Stimulated activated naive CD4-positive, alpha-beta T cell treated with Interleukin-2 at 50 U/mL for 16 hours (primary cell): ENCODE measurements around the gene SPRR2E.
"Not testable (repeated sequence)": the region's sequence is repeated elsewhere in the genome, so short reads cannot be mapped to it uniquely, and the experiment has no call there.

Source experiments
- DNase-seq: peaks from one replicate; lab custom pipeline; 2025; lab: John Stamatoyannopoulos, UW

The SPRR2E gene

DNA sequence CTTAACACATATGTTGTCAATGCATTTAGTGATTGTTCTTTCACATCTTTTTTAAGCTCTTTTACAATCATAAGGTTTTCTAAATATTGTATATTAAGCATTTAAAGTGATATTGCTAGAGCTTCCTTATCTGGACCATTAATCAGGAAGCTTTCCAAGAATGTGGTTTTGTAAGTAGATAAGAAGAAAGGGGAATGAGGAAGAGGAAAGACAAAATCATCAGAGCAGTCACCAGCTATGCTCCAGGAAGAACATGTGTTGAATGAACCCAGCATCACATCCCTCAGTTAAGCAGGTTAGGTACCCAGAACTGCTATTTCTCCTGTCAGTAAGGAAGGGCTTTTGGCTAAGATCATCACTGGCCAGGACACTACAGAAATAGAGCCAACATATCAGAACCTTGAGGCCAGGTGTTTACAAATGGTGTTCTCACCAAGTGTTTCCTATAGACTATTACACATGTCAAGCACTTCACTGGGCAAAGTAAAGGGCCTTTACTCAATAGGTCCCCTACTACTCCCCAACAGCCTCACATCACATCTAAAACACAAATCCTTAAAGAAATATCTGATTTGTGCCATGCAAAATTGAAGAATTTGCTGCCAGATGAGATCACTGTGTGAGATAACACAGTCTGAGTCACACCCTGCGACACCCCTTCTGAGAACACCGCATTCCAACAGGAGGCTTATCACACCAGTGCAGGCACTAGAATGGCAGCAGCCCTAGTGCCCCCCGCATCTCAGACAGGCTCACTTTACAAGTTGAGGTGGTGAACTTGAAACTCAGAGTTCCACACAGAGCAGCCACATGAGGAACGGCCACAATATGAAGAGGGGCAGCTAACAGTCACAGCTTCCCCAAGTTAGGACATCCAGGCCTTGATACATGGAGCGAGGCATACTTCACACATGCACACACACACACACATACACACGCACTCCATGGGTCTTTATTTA lies 35.2 kb downstream of the SPRR2E start:
- no peak for DNase-seq

DNA sequence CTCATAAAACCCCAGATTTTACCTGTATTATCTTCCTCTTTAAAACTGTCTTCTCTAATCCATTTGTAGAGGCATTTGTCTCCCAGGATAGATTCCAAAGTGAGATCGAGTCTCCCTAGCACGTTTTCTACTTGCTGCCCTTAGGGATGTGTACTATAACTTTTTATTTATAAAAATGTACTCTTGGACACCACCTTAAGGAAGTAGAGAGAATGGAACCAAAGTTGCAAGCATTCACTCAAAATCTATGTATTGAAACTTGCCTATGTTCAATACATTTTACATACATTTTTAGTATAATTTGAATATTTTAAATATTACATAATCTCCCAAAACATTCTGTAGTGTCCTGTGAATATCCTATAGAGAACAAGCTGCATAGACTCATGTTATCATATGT lies 36.2 kb downstream of the SPRR2E start:
- DNase-seq = no peak

DNA sequence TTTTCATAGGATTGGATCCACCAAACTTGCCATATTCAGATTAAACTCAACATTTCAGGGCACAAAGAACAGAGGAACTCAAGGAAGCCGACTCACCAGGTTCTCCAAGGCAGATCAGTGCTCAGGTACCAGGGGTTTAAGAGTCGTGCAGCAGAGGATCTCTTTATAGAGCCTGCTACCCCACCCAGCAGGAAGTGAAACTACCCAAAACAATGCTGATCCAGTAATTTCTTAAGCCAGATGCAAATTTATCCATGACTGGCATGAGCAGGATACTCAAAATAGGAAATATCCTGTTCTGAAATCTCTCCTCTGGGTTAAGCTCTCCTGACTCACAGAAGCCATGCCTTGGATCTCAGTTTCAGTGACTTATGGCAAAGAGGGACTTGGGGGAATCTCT lies 37.0 kb downstream of the SPRR2E start, which contains the start of gene SPRR2A:
Gene SPRR2A (minus strand): TSS at position 138 of the 400 bp plus-strand sequence. CDS start 777 bp downstream, outside the sequence.
- DNase-seq = no peak

DNA sequence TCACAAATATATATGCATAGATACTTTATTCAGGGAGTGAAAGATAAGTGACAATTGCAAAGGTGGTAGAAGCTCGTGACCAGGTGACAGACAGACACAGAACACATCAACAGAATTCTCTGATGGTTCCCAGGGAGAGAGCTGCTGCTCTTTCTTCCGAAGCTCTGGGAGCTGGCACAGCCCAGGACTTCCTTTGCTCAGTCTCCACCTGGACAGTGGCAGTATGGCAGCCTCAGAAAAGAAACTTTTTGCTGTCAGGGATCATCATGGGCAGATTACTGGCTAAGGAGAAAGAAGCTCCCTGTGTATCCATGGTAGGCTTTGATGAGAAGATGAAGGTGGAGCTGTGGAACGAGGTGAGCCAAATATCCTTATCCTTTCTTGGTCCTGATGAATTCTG lies 38.2 kb downstream of the SPRR2E start:
- DNase-seq = not testable (repeated sequence)

DNA sequence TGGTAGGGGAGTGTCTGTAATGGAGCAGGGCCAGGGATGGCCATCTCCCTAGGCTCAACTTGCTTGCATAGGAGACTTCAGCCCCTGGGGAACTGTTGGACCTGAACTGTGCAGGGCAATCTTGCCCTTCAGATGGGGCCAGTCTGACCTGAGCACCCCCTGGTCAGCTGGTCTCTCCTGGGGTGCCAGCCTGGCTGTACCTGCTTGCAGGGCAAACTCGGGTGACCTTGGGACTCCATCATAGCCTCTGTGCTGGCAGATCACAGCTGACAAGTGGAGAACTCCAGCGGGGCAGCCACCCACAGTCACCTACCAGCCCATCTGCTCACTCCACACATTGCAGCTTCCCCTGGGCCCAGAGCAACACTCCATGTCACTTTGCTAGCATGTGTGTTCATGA lies 45.1 kb downstream of the SPRR2E start:
- no peak for DNase-seq
